ENCODE results near the gene EDEM1.

The EDEM1 gene

GRCh38 chr3:5202222-5202621 is 14.7 kb downstream of the EDEM1 start:
- no peak overlapping the region for H3K4me3 ChIP-seq (ENCODE audit: low read depth in 1 of 2, low read length in 2 of 2)
- no peaks in the 10 kb centered on the region for H3K4me1 ChIP-seq (ENCODE audit: control insufficient read depth in 1 of 2, insufficient read depth in 2 of 2, low read length in 2 of 2)
- peaks cover 44 to 59% of the 10 kb centered on the region in 2 donors for H3K36me3 ChIP-seq (ENCODE audit: control insufficient read depth in 1 of 2, insufficient read depth in 2 of 2, low read length in 2 of 2)
- H3K9me3 ChIP-seq (ENCODE audit: control insufficient read depth in 1 of 2, low read length in 2 of 2) = no peaks in the 10 kb centered on the region
- H3K27me3 ChIP-seq (ENCODE audit: low read depth, low read length) = no peaks in the 10 kb centered on the region
- no peak overlapping the region for H3K27ac ChIP-seq (ENCODE audit: low read length)

DNA sequence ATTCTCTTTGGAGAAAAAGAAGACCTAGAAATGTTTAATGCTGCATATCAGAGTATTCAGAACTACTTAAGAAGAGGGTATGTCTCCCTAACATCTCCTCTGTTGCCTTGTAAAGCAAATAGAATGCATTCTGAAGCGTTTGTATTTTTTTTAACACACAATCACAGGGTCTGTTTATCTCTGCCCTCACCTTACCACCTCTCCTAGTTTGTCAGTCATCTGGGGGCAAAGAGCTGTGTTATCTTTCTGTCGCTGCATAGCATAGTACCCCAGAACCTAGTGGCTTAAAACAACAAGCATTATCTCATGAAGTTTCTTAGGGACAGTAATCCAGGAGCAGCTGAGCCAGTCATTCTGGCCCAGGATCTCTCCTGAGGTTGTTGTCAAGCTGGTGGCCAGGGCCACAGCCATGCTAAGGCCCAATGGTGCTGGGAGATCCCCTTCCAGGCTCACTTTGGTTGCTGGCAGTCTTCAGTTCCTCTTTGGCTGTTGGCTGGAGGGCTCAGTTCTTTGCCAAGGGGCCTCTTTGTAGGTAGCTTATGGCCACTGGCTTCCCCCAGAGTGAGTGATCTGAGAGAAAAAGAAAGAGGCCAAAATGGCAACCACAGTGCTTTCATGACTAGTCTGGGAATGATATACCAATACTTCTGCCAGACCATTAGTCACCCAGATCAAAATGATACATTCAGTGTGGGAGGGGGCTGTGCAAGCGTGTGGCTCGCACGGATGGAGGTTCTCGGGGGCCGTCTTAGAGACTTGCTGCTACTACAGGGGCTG is 17.8 kb downstream of the EDEM1 start:
- Histone ChIP-seq H3K36me3 (ENCODE audit: control insufficient read depth in 1 of 2, insufficient read depth in 2 of 2, low read length in 2 of 2) (peaks cover 70 to 84% of the 10 kb centered on the region in 2 donors), H3K27ac (ENCODE audit: low read length) (no peak overlapping the region), H3K27me3 (ENCODE audit: low read depth, low read length) (no peaks in the 10 kb centered on the region)

GRCh38 chr3:5210926-5211325 is 23.4 kb downstream of the EDEM1 start:
- Histone ChIP-seq H3K27ac (ENCODE audit: low read length) (no peak overlapping the region), H3K4me3 (ENCODE audit: low read depth in 1 of 2, low read length in 2 of 2) (no peak overlapping the region), H3K4me1 (ENCODE audit: control insufficient read depth in 1 of 2, insufficient read depth in 2 of 2, low read length in 2 of 2) (no peaks in the 10 kb centered on the region), H3K9me3 (ENCODE audit: control insufficient read depth in 1 of 2, low read length in 2 of 2) (no peaks in the 10 kb centered on the region), H3K36me3 (ENCODE audit: control insufficient read depth in 1 of 2, insufficient read depth in 2 of 2, low read length in 2 of 2) (peaks cover 83 to 95% of the 10 kb centered on the region in 2 donors), H3K27me3 (ENCODE audit: low read depth, low read length) (no peaks in the 10 kb centered on the region)

More for the DNA sequence above, 17.8 kb downstream of the EDEM1 start:
- Histone ChIP-seq H3K4me3 (ENCODE audit: low read depth in 1 of 2, low read length in 2 of 2) (no peak overlapping the region), H3K4me1 (ENCODE audit: control insufficient read depth in 1 of 2, insufficient read depth in 2 of 2, low read length in 2 of 2) (no peaks in the 10 kb centered on the region), H3K9me3 (ENCODE audit: control insufficient read depth in 1 of 2, low read length in 2 of 2) (no peaks in the 10 kb centered on the region)

DNA sequence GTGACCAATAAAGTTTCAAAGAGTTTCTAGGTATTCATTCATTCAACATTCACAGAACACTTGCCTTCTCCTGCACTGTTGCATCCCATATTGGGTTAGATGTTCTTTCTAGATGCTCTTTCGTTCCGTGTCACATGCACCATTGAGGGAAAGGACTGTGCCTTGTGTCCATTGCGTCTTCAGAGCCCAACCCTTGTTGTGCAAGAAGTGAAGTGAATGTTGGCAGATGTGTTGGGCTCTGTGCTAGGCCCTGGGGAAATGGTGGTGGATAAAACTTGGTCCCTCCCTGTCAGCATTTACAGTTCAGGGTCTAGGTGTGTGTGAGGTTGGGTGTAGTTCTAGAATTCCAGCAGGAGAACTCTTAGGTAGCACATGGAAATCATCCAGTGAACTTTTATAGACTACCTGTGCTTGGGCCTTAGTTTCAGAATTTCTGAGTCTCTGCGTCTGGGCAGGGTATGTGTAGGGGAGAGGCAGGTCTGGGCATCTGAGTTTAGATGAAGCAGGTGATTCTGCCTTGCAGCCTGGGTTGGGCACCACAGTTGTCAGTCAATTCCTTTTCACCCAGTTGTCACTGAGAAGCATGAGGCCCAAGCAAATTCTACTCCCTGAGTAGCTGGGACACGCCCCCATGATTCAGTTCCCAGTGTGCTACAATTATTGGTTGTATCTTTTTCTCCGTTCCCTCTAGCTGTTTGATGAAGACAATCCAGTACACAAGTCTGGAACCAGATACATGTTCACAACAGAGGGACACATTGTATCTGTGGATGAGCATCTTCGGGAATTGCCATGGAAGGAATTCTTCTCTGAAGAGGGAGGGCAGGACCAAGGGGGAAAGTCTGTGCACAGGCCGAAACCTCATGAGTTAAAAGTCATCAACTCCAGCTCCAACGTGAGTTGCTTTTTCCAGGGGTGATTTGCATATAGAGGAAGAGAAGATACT is 25.4 kb downstream of the EDEM1 start:
- peaks cover 0 to 2% of the 10 kb centered on the region in 2 donors for H3K4me1 ChIP-seq (ENCODE audit: control insufficient read depth in 1 of 2, insufficient read depth in 2 of 2, low read length in 2 of 2)
- H3K27ac ChIP-seq (ENCODE audit: low read length) = no peak overlapping the region
- peaks cover 80 to 90% of the 10 kb centered on the region in 2 donors for H3K36me3 ChIP-seq (ENCODE audit: control insufficient read depth in 1 of 2, insufficient read depth in 2 of 2, low read length in 2 of 2)
- H3K27me3 ChIP-seq (ENCODE audit: low read depth, low read length) = no peaks in the 10 kb centered on the region
- H3K4me3 ChIP-seq (ENCODE audit: low read depth in 1 of 2, low read length in 2 of 2) = no peak overlapping the region
- H3K9me3 ChIP-seq (ENCODE audit: control insufficient read depth in 1 of 2, low read length in 2 of 2) = no peaks in the 10 kb centered on the region

GRCh38 chr3:5213574-5213966 is 26.1 kb downstream of the EDEM1 start:
- no peaks in the 10 kb centered on the region for H3K27me3 ChIP-seq (ENCODE audit: low read depth, low read length)
- H3K27ac ChIP-seq (ENCODE audit: low read length) = no peak overlapping the region
- peaks cover 74 to 85% of the 10 kb centered on the region in 2 donors for H3K36me3 ChIP-seq (ENCODE audit: control insufficient read depth in 1 of 2, insufficient read depth in 2 of 2, low read length in 2 of 2)
- H3K4me3 ChIP-seq (ENCODE audit: low read depth in 1 of 2, low read length in 2 of 2) = no peak overlapping the region
- peaks cover 3 to 5% of the 10 kb centered on the region in 2 donors for H3K4me1 ChIP-seq (ENCODE audit: control insufficient read depth in 1 of 2, insufficient read depth in 2 of 2, low read length in 2 of 2)
- no peaks in the 10 kb centered on the region for H3K9me3 ChIP-seq (ENCODE audit: control insufficient read depth in 1 of 2, low read length in 2 of 2)

DNA sequence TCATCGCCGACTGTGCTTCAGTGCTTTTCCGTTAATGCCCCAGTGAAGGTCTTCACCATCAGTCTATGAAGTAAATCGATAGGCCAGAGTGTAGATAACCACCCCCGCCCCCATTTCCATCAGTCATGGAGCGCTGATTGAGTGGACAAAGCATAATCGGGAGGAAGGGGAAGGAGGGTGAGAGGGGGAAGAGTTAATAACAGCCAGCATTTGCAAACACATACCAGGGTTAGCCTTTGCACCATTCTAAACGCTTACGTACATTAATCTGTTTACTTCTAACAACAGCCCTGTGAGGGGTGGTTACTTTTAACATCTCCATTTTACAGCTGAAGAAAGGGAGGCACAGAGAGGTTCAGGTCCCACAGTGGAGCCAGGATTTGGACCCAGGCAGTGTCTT is 26.8 kb downstream of the EDEM1 start:
- Histone ChIP-seq H3K4me1 (ENCODE audit: control insufficient read depth in 1 of 2, insufficient read depth in 2 of 2, low read length in 2 of 2) (peaks cover 6 to 11% of the 10 kb centered on the region in 2 donors), H3K36me3 (ENCODE audit: control insufficient read depth in 1 of 2, insufficient read depth in 2 of 2, low read length in 2 of 2) (peaks cover 68 to 77% of the 10 kb centered on the region in 2 donors), H3K27me3 (ENCODE audit: low read depth, low read length) (no peaks in the 10 kb centered on the region)

DNA sequence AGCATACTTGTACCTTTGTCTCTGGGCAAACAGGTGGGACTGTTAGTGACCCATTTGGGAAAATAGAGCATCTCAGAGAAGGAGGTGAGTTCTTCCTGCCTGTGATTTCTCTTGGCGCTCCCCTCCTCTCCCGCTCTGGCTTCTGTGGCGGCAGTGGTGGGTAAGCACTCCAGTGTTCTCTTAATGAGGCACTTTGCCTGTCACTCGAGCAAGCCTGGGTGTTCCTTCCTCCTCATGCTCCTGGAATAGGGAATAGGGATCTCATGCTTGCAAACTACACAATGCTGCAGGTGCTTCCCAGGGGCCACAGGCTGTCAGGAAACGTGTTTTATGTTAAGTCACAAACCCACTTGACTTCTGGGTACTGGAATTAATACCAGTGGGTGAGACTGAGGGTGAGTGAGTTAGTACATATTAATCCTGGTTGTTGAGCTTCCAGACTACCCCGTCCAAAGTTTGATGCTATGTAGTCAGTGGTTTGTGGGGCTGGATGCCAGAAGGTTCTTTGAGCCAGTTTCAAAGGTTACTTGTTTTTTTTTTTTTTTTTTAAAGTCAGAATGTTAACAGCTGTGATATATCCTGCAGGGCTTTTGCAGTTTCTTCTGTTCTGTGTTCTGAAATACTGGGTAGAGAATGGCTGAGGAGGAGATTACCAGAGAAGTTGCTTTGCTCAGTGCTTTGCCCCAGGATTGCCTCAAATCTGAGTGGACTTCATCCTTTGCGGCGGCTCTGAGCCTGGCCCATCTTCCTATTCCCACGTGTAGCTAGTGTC is 30.5 kb downstream of the EDEM1 start:
- H3K36me3 ChIP-seq (ENCODE audit: control insufficient read depth in 1 of 2, insufficient read depth in 2 of 2, low read length in 2 of 2) = peaks cover 36 to 48% of the 10 kb centered on the region in 2 donors
- no peak overlapping the region for H3K4me3 ChIP-seq (ENCODE audit: low read depth in 1 of 2, low read length in 2 of 2)
- H3K4me1 ChIP-seq (ENCODE audit: control insufficient read depth in 1 of 2, insufficient read depth in 2 of 2, low read length in 2 of 2) = peaks cover 6 to 12% of the 10 kb centered on the region in 2 donors
- no peak overlapping the region for H3K27ac ChIP-seq (ENCODE audit: low read length)
- no peaks in the 10 kb centered on the region for H3K27me3 ChIP-seq (ENCODE audit: low read depth, low read length)
- no peaks in the 10 kb centered on the region for H3K9me3 ChIP-seq (ENCODE audit: control insufficient read depth in 1 of 2, low read length in 2 of 2)

More for the DNA sequence above, 26.8 kb downstream of the EDEM1 start:
- Histone ChIP-seq H3K9me3 (ENCODE audit: control insufficient read depth in 1 of 2, low read length in 2 of 2) (no peaks in the 10 kb centered on the region), H3K4me3 (ENCODE audit: low read depth in 1 of 2, low read length in 2 of 2) (no peak overlapping the region), H3K27ac (ENCODE audit: low read length) (no peak overlapping the region)

DNA sequence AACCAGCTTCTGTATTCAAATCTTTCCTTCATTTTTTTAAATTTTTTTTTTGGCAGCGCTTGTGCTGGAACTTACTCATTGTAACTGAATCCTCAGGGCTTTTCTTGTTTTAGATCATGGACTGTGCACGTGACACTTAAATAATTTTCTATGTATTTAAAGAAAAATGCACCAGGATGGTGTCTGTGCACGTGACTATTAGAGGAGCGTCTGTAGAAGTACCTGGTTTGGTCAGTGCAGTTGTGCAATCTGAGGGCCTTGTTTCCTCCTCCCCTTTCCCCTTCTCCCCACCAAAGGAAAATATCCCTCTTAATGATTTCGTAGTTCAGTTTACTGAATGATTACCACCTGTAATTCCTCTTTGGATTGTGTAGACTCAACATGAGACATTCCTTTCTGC is 31.3 kb downstream of the EDEM1 start:
- Histone ChIP-seq H3K4me3 (ENCODE audit: low read depth in 1 of 2, low read length in 2 of 2) (no peak overlapping the region), H3K4me1 (ENCODE audit: control insufficient read depth in 1 of 2, insufficient read depth in 2 of 2, low read length in 2 of 2) (peaks cover 6 to 12% of the 10 kb centered on the region in 2 donors), H3K9me3 (ENCODE audit: control insufficient read depth in 1 of 2, low read length in 2 of 2) (no peaks in the 10 kb centered on the region), H3K27me3 (ENCODE audit: low read depth, low read length) (no peaks in the 10 kb centered on the region), H3K36me3 (ENCODE audit: control insufficient read depth in 1 of 2, insufficient read depth in 2 of 2, low read length in 2 of 2) (peaks cover 28 to 40% of the 10 kb centered on the region in 2 donors), H3K27ac (ENCODE audit: low read length) (no peak overlapping the region)

GRCh38 chr3:5219216-5219615 is 31.7 kb downstream of the EDEM1 start:
- H3K27ac ChIP-seq (ENCODE audit: low read length) = no peak overlapping the region
- peaks cover 24 to 36% of the 10 kb centered on the region in 2 donors for H3K36me3 ChIP-seq (ENCODE audit: control insufficient read depth in 1 of 2, insufficient read depth in 2 of 2, low read length in 2 of 2)
- H3K27me3 ChIP-seq (ENCODE audit: low read depth, low read length) = no peaks in the 10 kb centered on the region
- H3K4me1 ChIP-seq (ENCODE audit: control insufficient read depth in 1 of 2, insufficient read depth in 2 of 2, low read length in 2 of 2) = peaks cover 6 to 12% of the 10 kb centered on the region in 2 donors
- no peak overlapping the region for H3K4me3 ChIP-seq (ENCODE audit: low read depth in 1 of 2, low read length in 2 of 2)
- H3K9me3 ChIP-seq (ENCODE audit: control insufficient read depth in 1 of 2, low read length in 2 of 2) = no peaks in the 10 kb centered on the region

- Histone ChIP-seq H3K4me3 (ENCODE audit: low read depth in 1 of 2, low read length in 2 of 2) (no peak overlapping the region), H3K27ac (ENCODE audit: low read length) (no peak overlapping the region), H3K9me3 (ENCODE audit: control insufficient read depth in 1 of 2, low read length in 2 of 2) (no peaks in the 10 kb centered on the region), H3K27me3 (ENCODE audit: low read depth, low read length) (no peaks in the 10 kb centered on the region), H3K4me1 (ENCODE audit: control insufficient read depth in 1 of 2, insufficient read depth in 2 of 2, low read length in 2 of 2) (peaks cover 6 to 12% of the 10 kb centered on the region in 2 donors), H3K36me3 (ENCODE audit: control insufficient read depth in 1 of 2, insufficient read depth in 2 of 2, low read length in 2 of 2) (peaks cover 17 to 27% of the 10 kb centered on the region in 2 donors)
These were observed 32.7 kb downstream of the EDEM1 start for GRCh38 chr3:5220193-5220592.
